PC-9 (cell line): Measurements from ENCODE around the gene LMX1B. TPM values are rescaled to one million over a fixed set of nuclear protein-coding genes. Genes with fewer than 3 reads are reported as not detected.

ENCODE experiments used
- BruUV-seq: library from RNA; stranded (reverse); fragments of 400-500 nt; replicated peaks from 2 replicates; lab custom pipeline; 2021; lab: Mats Ljungman, UMichigan
- CTCF ChIA-PET: fragments of 300-600 bp; sonication (Branson Sonifier 250); formaldehyde crosslinking; loops from one replicate; lab custom pipeline; 2022; ENCODE audit warnings: antibody characterized with exemption; lab: Charles Lee
- POLR2A ChIA-PET: fragments of 300-600 bp; sonication (Branson Sonifier 250); formaldehyde crosslinking; loops from one replicate; lab custom pipeline; 2022; ENCODE audit warnings: antibody characterized with exemption; ENCODE audit not compliant: unreplicated experiment; lab: Charles Lee
- DNase-seq, 2 experiments: peaks; one replicate each; pipeline versions ENCODE4 v3.0.0 to v3.0.0-alpha.2; 2015 to 2022; ENCODE audit warnings: mixed read lengths in 1 of 2
- H2AFZ ChIP-seq: fragments of 200-600 bp; sonication (generic); 2 replicates; pipeline ENCODE4 v1.8.1; 2017; ENCODE audit warnings: antibody characterized with exemption
- H3F3A ChIP-seq: fragments of 200-600 bp; sonication (generic); 2 replicates; pipeline ENCODE4 v1.8.1; 2017; ENCODE audit warnings: antibody characterized with exemption, mild to moderate bottlenecking, low read depth; ENCODE audit not compliant: insufficient read depth
- H3K27ac ChIP-seq: fragments of 200-600 bp; sonication (generic); 2 replicates; pipeline ENCODE4 v1.6.1; 2016; ENCODE audit warnings: mixed run types
- H3K27me3 ChIP-seq: fragments of 200-600 bp; sonication (generic); 2 replicates; pipeline ENCODE4 v1.6.1; 2016; ENCODE audit warnings: low read depth, mixed run types; ENCODE audit not compliant: insufficient read depth
- H3K36me3 ChIP-seq: fragments of 200-600 bp; sonication (generic); 2 replicates; pipeline ENCODE4 v1.6.1; 2016; ENCODE audit warnings: low read depth, mixed run types
- H3K4me1 ChIP-seq: fragments of 200-600 bp; sonication (generic); replicated peaks from 2 replicates; pipeline ENCODE4 v1.6.1; 2016; ENCODE audit warnings: mixed run types; ENCODE audit not compliant: insufficient read depth
- H3K4me2 ChIP-seq: fragments of 200-600 bp; sonication (generic); 2 replicates; pipeline ENCODE4 v1.6.1; 2017; ENCODE audit warnings: mixed run types
- H3K4me3 ChIP-seq: fragments of 200-600 bp; sonication (generic); 2 replicates; pipeline ENCODE4 v1.6.1; 2016; ENCODE audit warnings: mixed run types
- H3K79me2 ChIP-seq: fragments of 200-600 bp; sonication (generic); 2 replicates; pipeline ENCODE4 v1.6.1; 2017; ENCODE audit warnings: low read depth, mixed run types
- H3K9me2 ChIP-seq: fragments of 200-600 bp; sonication (generic); 2 replicates; pipeline ENCODE4 v1.8.1; 2017; ENCODE audit warnings: mild to moderate bottlenecking; ENCODE audit not compliant: insufficient read depth
- H3K9me3 ChIP-seq: fragments of 200-600 bp; sonication (generic); 2 replicates; pipeline ENCODE4 v1.8.1; 2016; ENCODE audit warnings: low read depth; ENCODE audit not compliant: insufficient read depth
- H4K20me1 ChIP-seq: fragments of 200-600 bp; sonication (generic); 2 replicates; pipeline ENCODE4 v1.8.1; 2017; ENCODE audit not compliant: insufficient read depth
- CTCF ChIP-seq: fragments of 200-600 bp; sonication (generic); conservative IDR thresholded peaks from 2 replicates; pipeline ENCODE4 v1.6.1; 2017; ENCODE audit warnings: mixed run types, antibody characterized with exemption, mild to moderate bottlenecking, moderate library complexity
- EZH2 ChIP-seq: fragments of 200-600 bp; sonication (generic); IDR thresholded peaks from 2 replicates; pipeline ENCODE4 v1.8.0; 2017; ENCODE audit warnings: antibody characterized with exemption, low read depth
- intact Hi-C: fragments of 100-400 bp; cut with micrococcal nuclease; formaldehyde crosslinking; loops from one replicate; pipeline ENCODE4 v1.10.0; 2022; ENCODE audit not compliant: unreplicated experiment
- total RNA-seq: library from RNA; stranded (reverse); gene quantifications from 2 replicates; pipeline ENCODE4 v1.2.3, GENCODE V29; 2021

LMX1B gene
- total RNA-seq, 1 experiment from 2014 or later, result not detected

GRCh38 chr9:126666155-126666803, 52.6 kb downstream of the LMX1B start:
- no peak for DNase-seq
- Histone ChIP-seq H3K79me2 (no peaks in the 10 kb centered on the region), H3K9me2 (no peaks in the 10 kb centered on the region), H3K27me3 (no peaks in the 10 kb centered on the region; the same call in 1 of the 2 replicates), H3K4me2 (no peak overlapping the region), H3K4me1 (peaks cover 39% of the 10 kb centered on the region), H3K4me3 (no peak overlapping the region), H2AFZ (no peak overlapping the region), H3K36me3 (no peaks in the 10 kb centered on the region), H4K20me1 (no peaks in the 10 kb centered on the region), H3F3A (peaks cover 11% of the 10 kb centered on the region), H3K9me3 (no peaks in the 10 kb centered on the region), H3K27ac (no peak overlapping the region)
- CTCF ChIA-PET, result no interaction called here
- BruUV-seq, result no TSS peak
- TF ChIP-seq EZH2 (no peak), CTCF (no peak)
- intact Hi-C loops, result no loop called here
- POLR2A ChIA-PET, result no interaction called here

GRCh38 chr9:126667190-126668055, 53.7 kb downstream of the LMX1B start:
- TF ChIP-seq CTCF (no peak), EZH2 (no peak)
- peaks cover under 1% of the 10 kb centered on the region; the same call in 1 of the 2 replicates for H3K27me3 ChIP-seq
- H3F3A ChIP-seq, result peaks cover 4% of the 10 kb centered on the region
- intact Hi-C loops, result no loop called here
- no peaks in the 10 kb centered on the region for H3K79me2 ChIP-seq
- no peaks in the 10 kb centered on the region for H3K9me2 ChIP-seq
- DNase-seq, result peak in 1 of 2 experiments; percentile 28
- H2AFZ ChIP-seq, result no peak overlapping the region
- no peaks in the 10 kb centered on the region for H3K9me3 ChIP-seq
- CTCF ChIA-PET, result no interaction called here
- no TSS peak for BruUV-seq
- no peak overlapping the region for H3K4me3 ChIP-seq
- H4K20me1 ChIP-seq, result no peaks in the 10 kb centered on the region
- no peak overlapping the region for H3K4me2 ChIP-seq
- peaks cover 28% of the 10 kb centered on the region for H3K4me1 ChIP-seq
- H3K27ac ChIP-seq, result no peak overlapping the region
- H3K36me3 ChIP-seq, result no peaks in the 10 kb centered on the region
- POLR2A ChIA-PET, result no interaction called here

GRCh38 chr9:126668058-126668457, 54.3 kb downstream of the LMX1B start:
- Histone ChIP-seq H3K4me3 (no peak overlapping the region), H3F3A (peaks cover under 1% of the 10 kb centered on the region), H3K79me2 (no peaks in the 10 kb centered on the region), H3K4me2 (no peak overlapping the region), H4K20me1 (no peaks in the 10 kb centered on the region), H3K27me3 (peaks cover 7% of the 10 kb centered on the region; the same call in 1 of the 2 replicates), H3K9me3 (no peaks in the 10 kb centered on the region), H3K36me3 (no peaks in the 10 kb centered on the region), H3K9me2 (no peaks in the 10 kb centered on the region), H3K4me1 (peaks cover 21% of the 10 kb centered on the region), H3K27ac (no peak overlapping the region), H2AFZ (no peak overlapping the region)
- TF ChIP-seq CTCF (no peak), EZH2 (no peak)
- intact Hi-C loops, result no loop called here
- BruUV-seq, result no TSS peak
- peak in 1 of 2 experiments; percentile 10 for DNase-seq
- CTCF ChIA-PET, result no interaction called here
- POLR2A ChIA-PET, result no interaction called here
